Testis (tissue), 2 donors: ENCODE measurements around the gene MYO9B.

ENCODE experiments used
- CTCF ChIP-seq, 3 experiments: fragments of 450-650 bp in 2 of 3; fragments of 200-600 bp in 1 of 3; sonication (generic) in 1 of 3; IDR thresholded peaks; one replicate each; pipeline ENCODE4 v1.5.1; 2016 to 2019; ENCODE audit warnings: antibody characterized with exemption in 3 of 3, mild to moderate bottlenecking in 2 of 3, moderate library complexity in 1 of 3
- POLR2A ChIP-seq: fragments of 450-650 bp; IDR thresholded peaks from one replicate; pipeline ENCODE4 v1.6.1; 2017; ENCODE audit warnings: antibody characterized with exemption, mild to moderate bottlenecking, moderate library complexity

GRCh38 chr19:17129377-17129776 lies 53.8 kb downstream of the MYO9B start:
- no peak for TF ChIP-seq CTCF (IDR thresholded peaks at IDR 0.05)
- TF ChIP-seq POLR2A = no peak
